K562 (cell line): ENCODE measurements around the gene JMJD1C. TPM values are rescaled to one million over a fixed set of nuclear protein-coding genes. Genes with fewer than 3 reads are reported as not detected.

Experiments used
- CBFA2T3 ChIP-seq: fragments of 450-650 bp; IDR thresholded peaks from 2 replicates; pipeline ENCODE4 v1.6.1; 2017
- CHCHD3 ChIP-seq: fragments of 250-450 bp; sonication (Bioruptor Pico); IDR thresholded peaks from 2 replicates; pipeline ENCODE4 v2.1.2; 2022; ENCODE audit warnings: mild to moderate bottlenecking
- DPF2 ChIP-seq: fragments of 450-650 bp; IDR thresholded peaks from 2 replicates; pipeline ENCODE4 v1.6.1; 2016
- EWSR1 ChIP-seq: fragments of 450-650 bp; IDR thresholded peaks from 2 replicates; pipeline ENCODE4 v1.6.1; 2018; ENCODE audit warnings: borderline replicate concordance, mild to moderate bottlenecking, low read depth, moderate library complexity; ENCODE audit not compliant: partially characterized antibody
- FOSL1 ChIP-seq: fragments of 200-800 bp; sonication (Bioruptor generic); conservative IDR thresholded peaks from 2 replicates; pipeline ENCODE4 v1.6.1; 2016; ENCODE audit warnings: missing genetic modification characterization, missing compliant biosample characterization
- GABPB2 ChIP-seq: fragments of 250-450 bp; sonication (Bioruptor Pico); conservative IDR thresholded peaks from 2 replicates; pipeline ENCODE4 v1.5.1; 2021; ENCODE audit warnings: mild to moderate bottlenecking
- GATAD2A ChIP-seq: fragments of 450-650 bp; IDR thresholded peaks from 2 replicates; pipeline ENCODE4 v1.6.1; 2017
- HMBOX1 ChIP-seq: sonication (generic); IDR thresholded peaks from 2 replicates; pipeline ENCODE4 v1.6.1; 2016
- ILK ChIP-seq: fragments of 450-650 bp; IDR thresholded peaks from 2 replicates; pipeline ENCODE4 v1.6.1; 2016; ENCODE audit warnings: missing genetic modification characterization, low read depth, mild to moderate bottlenecking, missing compliant biosample characterization, moderate library complexity, borderline replicate concordance
- JUN ChIP-seq, 2 experiments: sonication (generic) in 1 of 2; formaldehyde crosslinking in 1 of 2; IDR thresholded peaks; 2 replicates each; pipeline versions ENCODE4 v1.6.1 to v1.8.0; 2012 to 2022; ENCODE audit warnings: borderline replicate concordance in 2 of 2, mild to moderate bottlenecking in 2 of 2, improper control_type of control experiment in 1 of 2, low read depth in 1 of 2, low read length in 1 of 2, missing genetic modification reagents in 1 of 2
- NCOA1 ChIP-seq: fragments of 450-650 bp; IDR thresholded peaks from 2 replicates; pipeline ENCODE4 v1.6.1; 2016; ENCODE audit warnings: low read depth
- POLR2AphosphoS2 ChIP-seq: IDR thresholded peaks from 2 replicates; pipeline ENCODE4 v1.6.1; 2012; ENCODE audit warnings: low read length, improper control_type of control experiment
- POLR2G ChIP-seq: fragments of 200-400 bp; formaldehyde crosslinking; IDR thresholded peaks from 2 replicates; pipeline ENCODE4 v1.6.1; 2017; ENCODE audit warnings: low read depth, mild to moderate bottlenecking, antibody characterized with exemption, low read length, moderate library complexity
- PRPF4 ChIP-seq: fragments of 200-400 bp; formaldehyde crosslinking; IDR thresholded peaks from one replicate; pipeline ENCODE4 v1.6.1; 2017; ENCODE audit warnings: low read length, low read depth, mild to moderate bottlenecking; ENCODE audit not compliant: insufficient read depth, poor library complexity, severe bottlenecking
- RBM34 ChIP-seq: fragments of 200-400 bp; formaldehyde crosslinking; IDR thresholded peaks from 2 replicates; pipeline ENCODE4 v1.6.1; 2018; ENCODE audit warnings: low read length, borderline replicate concordance; ENCODE audit not compliant: insufficient read depth
- SP1 ChIP-seq: sonication (generic); formaldehyde crosslinking; IDR thresholded peaks from 2 replicates; pipeline ENCODE4 v1.8.1; 2022; ENCODE audit warnings: mild to moderate bottlenecking, missing genetic modification reagents
- ZNF384 ChIP-seq: IDR thresholded peaks from 2 replicates; pipeline ENCODE4 v1.6.1; 2012; ENCODE audit warnings: low read depth, low read length, improper control_type of control experiment
- ZNF507 ChIP-seq: conservative IDR thresholded peaks from 2 replicates; pipeline ENCODE4 v1.6.1; 2017; ENCODE audit warnings: missing genetic modification characterization, missing compliant biosample characterization
- ZNF785 ChIP-seq: fragments of 250-450 bp; sonication (Bioruptor Pico); IDR thresholded peaks from 2 replicates; pipeline ENCODE4 v1.4.0; 2020; ENCODE audit warnings: mild to moderate bottlenecking
- polyA plus RNA-seq, 8 experiments: library from polyadenylated mRNA; depleted of rRNA in 4 of 8; stranded (reverse) in 5 of 8; unstranded in 3 of 8; fragments of >200 nt; fragmentation: Nextera tagmentation in 2 of 8; fragmentation: Illumina TruSeq in 1 of 8; extraction: Ambion mirVana in 2 of 8; extraction: Trizol in 1 of 8; gene quantifications; 2 replicates each; pipeline versions ENCODE4 v1.2.1 to v1.2.3, GENCODE V29; 2011 to 2014; ENCODE audit warnings: inconsistent platforms in 1 of 8, missing spikeins in 1 of 8
- total RNA-seq, 7 experiments: library from RNA; depleted of rRNA in 6 of 7; stranded (reverse); fragments of >200 nt in 6 of 7; fragmentation: Illumina TruSeq in 2 of 7; extraction: Trizol in 2 of 7; gene quantifications; 2 replicates each; pipeline versions ENCODE4 v1.2.1 to v1.2.3, GENCODE V29; 2011 to 2021; ENCODE audit warnings: low replicate concordance in 1 of 7
- TF ChIP-seq, protein P1 (sequence below), 2 experiments: IDR thresholded peaks in 1 of 2; conservative IDR thresholded peaks in 1 of 2; 2 replicates each; pipeline ENCODE4 v1.6.1; 2016; ENCODE audit warnings: low read depth in 2 of 2, mild to moderate bottlenecking in 1 of 2, missing compliant biosample characterization in 1 of 2, missing genetic modification characterization in 1 of 2, moderate library complexity in 1 of 2
- TF ChIP-seq, protein P2 (sequence below): sonication (generic); formaldehyde crosslinking; IDR thresholded peaks from 2 replicates; pipeline ENCODE4 v1.9.0; 2022; ENCODE audit warnings: mild to moderate bottlenecking, missing genetic modification reagents
- TF ChIP-seq, protein P3 (sequence below): fragments of 450-650 bp; formaldehyde crosslinking; IDR thresholded peaks from 2 replicates; pipeline ENCODE4 v1.4.0; 2022; ENCODE audit warnings: mild to moderate bottlenecking, moderate library complexity

Gene JMJD1C
- total and polyA plus RNA-seq, 9 of the 15 experiments (the other 6 are each of a cell fraction or from before 2014, with no cell fraction given) = 25.3 to 68.0 (median 47.2) TPM

GRCh38 chr10:63437116-63437949 is 28.4 kb downstream of the JMJD1C start (continued):
- TF ChIP-seq CBFA2T3 (peak; percentile 44), CHCHD3 (CRISPR knock-in tag) (no peak), GATAD2A (no peak), GABPB2 (no peak), PRPF4 (no peak), FOSL1 (peak; percentile 40; the same call in 1 of the 2 replicates), DPF2 (0 out of 2 replicates have a peak, but pooled peaks have one; percentile 23), RBM34 (no peak), EWSR1 (no peak), JUN (IDR thresholded peaks at IDR 0.05; ENCODE audit: borderline replicate concordance, low read depth, low read length) (peak; percentile 31; the same call in 1 of the 2 replicates), JUN (CRISPR knock-in tag; IDR thresholded peaks at IDR 0.05; ENCODE audit: borderline replicate concordance) (no peak), ZNF507 (tag) (no peak), POLR2AphosphoS2 (no peak), HMBOX1 (peak; percentile 91), ZNF785 (CRISPR knock-in tag) (no peak), SP1 (CRISPR knock-in tag) (no peak), NCOA1 (no peak), ZNF384 (no peak), ILK (no peak), POLR2G (no peak)
- TF ChIP-seq, protein P1, sequence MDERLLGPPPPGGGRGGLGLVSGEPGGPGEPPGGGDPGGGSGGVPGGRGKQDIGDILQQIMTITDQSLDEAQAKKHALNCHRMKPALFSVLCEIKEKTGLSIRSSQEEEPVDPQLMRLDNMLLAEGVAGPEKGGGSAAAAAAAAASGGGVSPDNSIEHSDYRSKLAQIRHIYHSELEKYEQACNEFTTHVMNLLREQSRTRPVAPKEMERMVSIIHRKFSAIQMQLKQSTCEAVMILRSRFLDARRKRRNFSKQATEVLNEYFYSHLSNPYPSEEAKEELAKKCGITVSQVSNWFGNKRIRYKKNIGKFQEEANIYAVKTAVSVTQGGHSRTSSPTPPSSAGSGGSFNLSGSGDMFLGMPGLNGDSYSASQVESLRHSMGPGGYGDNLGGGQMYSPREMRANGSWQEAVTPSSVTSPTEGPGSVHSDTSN (CRISPR knock-in tag; IDR thresholded peaks at IDR 0.05; ENCODE audit: low read depth) = no peak
- TF ChIP-seq, protein P1 (tag; conservative IDR thresholded peaks at IDR 0.05; ENCODE audit: low read depth) = 0 out of 2 replicates have a peak, but pooled peaks have one; percentile 7
- TF ChIP-seq, protein P2, sequence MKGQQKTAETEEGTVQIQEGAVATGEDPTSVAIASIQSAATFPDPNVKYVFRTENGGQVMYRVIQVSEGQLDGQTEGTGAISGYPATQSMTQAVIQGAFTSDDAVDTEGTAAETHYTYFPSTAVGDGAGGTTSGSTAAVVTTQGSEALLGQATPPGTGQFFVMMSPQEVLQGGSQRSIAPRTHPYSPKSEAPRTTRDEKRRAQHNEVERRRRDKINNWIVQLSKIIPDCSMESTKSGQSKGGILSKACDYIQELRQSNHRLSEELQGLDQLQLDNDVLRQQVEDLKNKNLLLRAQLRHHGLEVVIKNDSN = no peak
- TF ChIP-seq, protein P3, sequence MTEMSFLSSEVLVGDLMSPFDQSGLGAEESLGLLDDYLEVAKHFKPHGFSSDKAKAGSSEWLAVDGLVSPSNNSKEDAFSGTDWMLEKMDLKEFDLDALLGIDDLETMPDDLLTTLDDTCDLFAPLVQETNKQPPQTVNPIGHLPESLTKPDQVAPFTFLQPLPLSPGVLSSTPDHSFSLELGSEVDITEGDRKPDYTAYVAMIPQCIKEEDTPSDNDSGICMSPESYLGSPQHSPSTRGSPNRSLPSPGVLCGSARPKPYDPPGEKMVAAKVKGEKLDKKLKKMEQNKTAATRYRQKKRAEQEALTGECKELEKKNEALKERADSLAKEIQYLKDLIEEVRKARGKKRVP (CRISPR knock-in tag) = no peak
